Activated CD8-positive, alpha-beta memory T cell treated with anti-CD3 and anti-CD28 coated beads for 1 hour (primary cell): Measurements from ENCODE around the gene CAPN11.
"Not testable (repeated sequence)": the region's sequence is repeated elsewhere in the genome, so short reads cannot be mapped to it uniquely, and the experiment has no call there.

Experiments
- DNase-seq, 2 donors: peaks; one replicate each; pipeline ENCODE4 v3.0.0-alpha.2; 2020; ENCODE audit warnings: low read depth in 1 of 2; ENCODE audit errors: extremely low read depth in 1 of 2

CAPN11 gene

DNA sequence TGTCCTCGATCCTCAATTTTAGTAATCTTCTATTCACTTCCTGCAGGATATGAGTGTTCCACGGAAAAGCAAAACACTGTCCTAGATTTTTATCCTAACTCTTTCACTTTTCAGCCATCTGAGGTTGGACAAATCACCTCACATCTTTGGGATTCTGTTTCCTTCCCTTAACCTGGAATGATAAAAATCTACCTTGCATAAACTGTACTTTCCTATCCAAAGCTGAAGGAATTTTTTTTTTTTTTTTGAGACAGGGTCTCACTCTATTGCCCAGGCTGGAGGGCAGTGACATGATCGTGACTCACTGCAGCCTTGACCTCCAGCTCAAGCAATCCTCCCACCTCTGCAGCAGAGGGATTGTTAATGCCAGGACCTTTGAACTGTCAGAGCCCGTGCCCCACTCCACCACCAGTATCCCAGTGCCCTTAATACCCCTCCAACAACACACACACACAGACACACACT lies 20.5 kb downstream of the CAPN11 start:
- no peak for DNase-seq

- no peak for DNase-seq
Observed at GRCh38 chr6:44179648-44180047, 21.0 kb downstream of the CAPN11 start.

GRCh38 chr6:44180406-44180805 lies 21.8 kb downstream of the CAPN11 start:
- DNase-seq = no peak

DNA sequence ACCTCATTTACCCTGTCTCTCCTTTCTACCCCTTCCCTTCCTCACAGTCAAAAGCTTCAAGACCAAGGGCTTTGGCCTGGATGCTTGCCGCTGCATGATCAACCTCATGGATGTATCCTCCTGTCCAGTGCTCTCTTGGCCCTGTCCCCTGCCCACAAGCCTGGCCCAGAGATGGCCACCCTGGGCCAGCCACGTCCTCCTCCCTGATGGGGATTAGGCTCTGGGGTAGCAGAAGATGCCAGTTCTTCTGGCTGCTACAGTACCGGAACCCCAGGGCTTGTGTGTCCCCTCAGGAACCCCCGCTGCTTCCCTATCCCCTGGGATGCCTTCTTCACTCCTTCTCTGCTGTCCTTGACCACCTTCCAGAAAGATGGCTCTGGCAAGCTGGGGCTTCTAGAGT lies 22.3 kb downstream of the CAPN11 start:
- DNase-seq = no peak

DNA sequence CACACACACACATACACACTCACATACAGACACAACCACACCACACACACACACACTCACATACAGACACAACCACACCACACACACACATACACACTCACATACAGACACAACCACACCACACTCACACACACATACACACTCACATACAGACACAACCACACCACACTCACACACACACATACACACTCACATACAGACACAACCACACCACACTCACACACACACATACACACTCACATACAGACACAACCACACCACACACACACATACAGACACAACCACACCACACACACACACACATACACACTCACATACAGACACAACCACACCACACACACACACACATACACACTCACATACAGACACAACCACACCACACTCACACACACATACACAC lies 23.2 kb downstream of the CAPN11 start:
- DNase-seq = not testable (repeated sequence)

- no peak for DNase-seq
Observed at GRCh38 chr6:44182911-44183390, 24.3 kb downstream of the CAPN11 start.

DNA sequence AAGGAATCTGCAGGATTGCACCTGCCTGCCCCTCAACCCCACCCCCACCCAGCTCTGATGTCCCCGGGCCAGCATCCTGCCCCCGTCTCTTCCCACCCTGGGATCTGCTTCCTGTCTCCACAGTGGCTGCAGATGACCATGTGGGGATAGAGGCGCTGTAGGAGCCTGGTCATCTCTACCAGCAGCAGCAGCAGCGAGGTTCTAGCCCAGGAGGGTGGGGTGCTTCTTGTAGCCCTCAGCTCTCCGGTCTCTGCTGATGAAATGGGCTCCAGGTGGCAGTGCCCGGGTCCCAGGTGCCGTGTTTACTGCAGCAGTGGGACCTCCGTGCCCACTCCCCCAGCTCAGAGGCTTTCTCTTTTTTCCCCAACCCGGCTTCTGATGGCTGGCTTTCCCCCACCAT lies 25.2 kb downstream of the CAPN11 start:
- no peak for DNase-seq

- DNase-seq = not testable (repeated sequence)
Observed at GRCh38 chr6:44185356-44185755, 26.7 kb downstream of the CAPN11 start.

DNA sequence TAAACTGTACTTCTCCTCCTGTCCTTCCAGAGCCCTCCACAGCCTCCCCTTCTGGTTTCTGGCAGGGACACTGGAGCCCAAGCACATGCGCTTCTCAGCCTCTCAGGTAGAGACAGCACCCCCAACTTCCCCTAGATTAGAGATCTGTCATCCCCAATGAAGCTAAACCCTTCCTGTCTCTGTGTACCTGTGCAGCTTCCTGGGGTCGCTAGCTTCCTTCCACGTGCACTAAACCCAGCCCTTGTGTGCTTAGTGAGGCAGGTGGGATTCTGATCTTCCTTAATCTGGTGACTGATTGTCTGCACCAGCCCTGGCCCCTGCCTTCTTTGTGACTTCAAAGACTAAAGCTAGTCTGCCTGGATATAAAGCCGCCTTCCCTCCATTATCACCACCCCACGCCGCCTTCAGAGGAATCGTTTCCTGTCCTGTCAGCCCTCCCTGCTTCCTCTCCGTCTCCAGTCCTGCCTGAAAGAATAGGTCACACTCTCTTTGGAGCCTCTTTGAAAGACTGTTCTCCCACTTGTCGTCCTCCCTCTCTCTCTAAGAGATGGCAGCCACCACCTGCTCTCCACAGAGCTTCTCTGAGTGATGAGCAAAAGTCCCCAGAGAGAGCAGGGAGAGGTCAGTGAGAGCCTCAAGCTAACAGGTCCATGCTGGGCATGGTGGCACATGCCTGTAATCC lies 27.5 kb downstream of the CAPN11 start:
- DNase-seq = no peak

- no peak for DNase-seq
Observed at GRCh38 chr6:44186635-44187025, 28.0 kb downstream of the CAPN11 start.

GRCh38 chr6:44188819-44189218 lies 30.2 kb downstream of the CAPN11 start:
- no peak for DNase-seq

- no peak for DNase-seq
Observed at GRCh38 chr6:44189257-44189656, 30.6 kb downstream of the CAPN11 start.

DNA sequence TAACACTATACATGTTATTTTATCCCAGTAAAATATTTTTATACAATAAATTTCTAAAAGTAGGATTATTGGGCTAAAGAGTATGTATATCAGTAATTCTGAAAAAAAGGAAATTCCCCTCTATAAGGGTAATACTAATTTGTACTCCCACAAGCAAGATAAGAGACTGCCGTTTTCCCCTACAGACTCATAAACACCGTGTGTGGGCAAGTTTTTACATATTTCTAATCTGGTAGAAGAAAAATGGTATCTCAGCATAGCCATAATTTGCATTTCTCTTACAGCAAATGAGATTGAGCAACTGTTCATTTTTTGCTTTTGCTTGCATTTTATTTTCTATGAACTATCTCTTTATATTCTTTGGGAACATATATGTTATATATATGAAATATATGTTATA lies 32.1 kb downstream of the CAPN11 start:
- DNase-seq = no peak

DNA sequence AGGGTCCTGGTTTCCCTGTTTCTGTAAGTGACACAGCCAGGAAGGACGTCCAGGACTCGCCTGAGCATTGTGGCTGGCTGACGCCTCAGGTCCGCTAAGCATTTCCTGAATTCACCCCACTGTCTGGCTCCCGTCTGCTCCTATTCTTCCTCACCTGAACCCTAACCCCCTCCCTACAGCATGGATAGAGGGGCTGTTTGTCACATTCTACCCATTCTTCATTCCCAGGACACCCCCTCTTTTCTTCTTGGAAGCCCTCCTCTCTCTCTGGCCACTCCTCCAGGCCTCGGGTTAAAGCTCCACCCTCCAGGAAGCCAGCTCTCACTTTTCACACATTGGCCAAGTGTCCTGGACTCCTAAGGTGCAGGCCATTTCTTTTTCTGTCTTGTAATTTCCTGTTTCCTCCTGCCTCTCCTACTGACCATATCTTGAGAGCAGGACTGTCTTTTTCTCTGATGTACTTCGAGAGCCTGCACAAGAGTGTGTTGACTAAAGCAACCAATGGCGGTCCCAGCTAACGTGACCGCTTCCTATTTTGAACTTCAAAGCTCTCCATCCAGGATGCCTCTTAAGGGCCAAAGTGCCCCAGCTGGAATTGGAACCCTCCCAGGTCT lies 33.9 kb downstream of the CAPN11 start:
- DNase-seq = no peak

- DNase-seq = no peak
Observed at GRCh38 chr6:44193307-44193910, 34.8 kb downstream of the CAPN11 start.

DNA sequence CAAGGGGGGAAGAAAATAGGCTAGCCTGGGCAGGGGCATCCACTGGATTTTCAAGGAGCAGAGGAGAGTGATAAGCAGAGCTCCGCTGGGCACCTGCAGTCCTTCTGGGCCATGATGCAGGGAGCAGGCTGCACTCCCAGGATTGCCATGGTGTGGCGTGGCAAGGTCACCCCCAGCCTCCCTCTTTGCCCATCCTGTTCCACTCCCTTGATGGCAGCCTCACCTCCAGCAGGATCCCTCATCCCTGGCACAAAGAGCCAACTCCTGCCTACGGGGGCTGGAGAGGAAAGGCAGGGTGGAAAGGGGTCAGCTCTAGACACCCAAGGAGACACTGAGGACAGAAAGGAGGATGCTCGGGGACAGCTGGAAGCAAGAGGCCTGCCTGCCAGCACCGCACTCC lies 35.7 kb downstream of the CAPN11 start:
- DNase-seq = no peak

DNA sequence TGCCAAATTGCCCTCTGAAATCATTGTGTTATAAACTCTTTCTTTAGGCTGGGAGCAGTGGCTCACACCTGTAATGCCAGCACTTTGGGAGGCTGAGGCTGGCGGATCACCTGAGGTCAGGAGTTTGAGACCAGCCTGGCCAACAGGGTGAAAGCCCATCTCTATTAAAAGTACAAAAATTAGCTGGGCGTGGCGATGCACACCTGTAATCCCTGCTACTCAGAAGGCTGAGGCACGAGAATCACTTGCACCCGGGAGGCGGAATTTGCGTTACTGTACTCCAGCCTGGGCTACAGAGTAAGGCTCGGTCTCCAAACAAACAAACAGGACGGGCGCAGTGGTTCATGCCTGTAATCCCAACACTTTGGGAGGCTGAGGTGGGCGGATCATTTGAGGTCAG lies 37.7 kb downstream of the CAPN11 start:
- not testable (repeated sequence) for DNase-seq

DNA sequence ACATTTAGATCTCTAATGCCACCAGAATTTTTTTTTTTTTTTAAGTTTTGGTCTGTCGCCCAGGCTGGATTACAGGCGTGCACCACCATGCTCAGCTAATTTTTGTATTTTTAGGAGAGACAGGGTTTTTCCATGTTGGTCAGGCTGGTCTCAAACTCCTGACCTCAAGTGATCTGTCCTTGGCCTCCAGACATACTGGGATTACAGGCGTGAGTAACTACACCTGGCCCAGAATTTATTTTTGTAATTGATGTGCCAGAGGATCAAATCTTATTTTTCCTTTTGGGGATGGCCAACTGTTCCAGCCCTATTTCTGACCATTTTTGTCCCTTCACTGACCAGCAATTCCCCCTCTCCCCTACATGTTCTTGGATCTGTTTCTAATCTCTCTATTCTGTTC lies 40.1 kb downstream of the CAPN11 start:
- no peak for DNase-seq

GRCh38 chr6:44199883-44200282 lies 41.3 kb downstream of the CAPN11 start:
- DNase-seq = no peak

GRCh38 chr6:44201200-44201599 lies 42.6 kb downstream of the CAPN11 start:
- DNase-seq = no peak

GRCh38 chr6:44201638-44202303 lies 43.2 kb downstream of the CAPN11 start:
- no peak for DNase-seq
